A549 (cell line): ENCODE data around the gene GNAS. TPM values are rescaled to one million over a fixed set of nuclear protein-coding genes. Genes with fewer than 3 reads are reported as not detected.

Experiments
- ATAC-seq, 2 experiments: fragments of 200-7000 bp in 1 of 2; fragments of >200 bp in 1 of 2; cut with Nextera tagmentation in 1 of 2; cut with Tn5 transposase in 1 of 2; 3 replicates each; pipeline versions ENCODE4 v1.8.0 to v1.9.1; 2018 to 2020; ENCODE audit warnings: mild to moderate bottlenecking in 1 of 2, moderate library complexity in 1 of 2
- CTCF ChIA-PET: fragments of 300-600 bp; sonication (Branson Sonifier 250); formaldehyde crosslinking; extraction: SDS; loops from one replicate; lab custom pipeline; 2021; ENCODE audit warnings: antibody characterized with exemption, inconsistent platforms; lab: Yijun Ruan, JAX
- POLR2A ChIA-PET: fragments of 350-600 bp; formaldehyde crosslinking; extraction: SDS; loops from one replicate; lab custom pipeline; 2021; ENCODE audit warnings: antibody characterized with exemption, inconsistent platforms; lab: Yijun Ruan, JAX
- DNase-seq, 2 experiments: peaks; one replicate each; pipeline versions ENCODE4 v3.0.0 to v3.0.0-alpha.2; 2011 to 2016; ENCODE audit warnings: low read depth in 1 of 2, low spot score in 1 of 2
- FAIRE-seq: peaks from 2 replicates; lab custom pipeline; 2011; peaks lifted over from hg19 to GRCh38; lab: Jason Lieb, UNC
- H3K27ac ChIP-seq, 2 experiments: fragments of >200 bp; sonication (Bioruptor Twin); formaldehyde crosslinking; 3 replicates each; pipeline ENCODE4 v1.5.1; 2016 to 2017
- H3K4me1 ChIP-seq: fragments of >200 bp; sonication (Bioruptor Twin); formaldehyde crosslinking; 3 replicates; pipeline ENCODE4 v1.6.1; 2016
- H3K4me2 ChIP-seq: fragments of >200 bp; sonication (Bioruptor Twin); formaldehyde crosslinking; 3 replicates; pipeline ENCODE4 v1.6.1; 2016
- H3K4me3 ChIP-seq: fragments of >200 bp; sonication (Bioruptor Twin); formaldehyde crosslinking; 3 replicates; pipeline ENCODE4 v1.5.1; 2016
- H3K9me3 ChIP-seq: fragments of >200 bp; sonication (Bioruptor Twin); formaldehyde crosslinking; 3 replicates; pipeline ENCODE4 v1.6.1; 2016
- ATOH8 ChIP-seq: fragments of 250-450 bp; sonication (Bioruptor Pico); IDR thresholded peaks from 2 replicates; pipeline ENCODE4 v1.5.0; 2020; ENCODE audit warnings: low read depth, mild to moderate bottlenecking, moderate library complexity
- BCL3 ChIP-seq: fragments of >200 bp; sonication (Bioruptor Twin); formaldehyde crosslinking; IDR thresholded peaks from 3 replicates; pipeline ENCODE4 v1.6.1; 2016
- CBX8 ChIP-seq: fragments of 200-600 bp; sonication (generic); IDR thresholded peaks from 2 replicates; pipeline ENCODE4 v1.6.1; 2016
- CEBPB ChIP-seq, 2 experiments: fragments of >200 bp in 1 of 2; sonication (Bioruptor Twin) in 1 of 2; formaldehyde crosslinking in 1 of 2; IDR thresholded peaks; 2 replicates each; pipeline ENCODE4 v1.6.1; 2012 to 2016
- CHD2 ChIP-seq: fragments of 150-350 bp; IDR thresholded peaks from 2 replicates; pipeline ENCODE4 v1.6.1; 2014; ENCODE audit warnings: low read length; ENCODE audit not compliant: partially characterized antibody
- E2F6 ChIP-seq: IDR thresholded peaks from 2 replicates; pipeline ENCODE4 v1.6.1; 2012; ENCODE audit warnings: low read depth, borderline replicate concordance
- ESRRA ChIP-seq: fragments of 150-350 bp; IDR thresholded peaks from 2 replicates; pipeline ENCODE4 v1.6.1; 2014; ENCODE audit warnings: mild to moderate bottlenecking, low read length, borderline replicate concordance
- FOXS1 ChIP-seq: fragments of 250-450 bp; sonication (Bioruptor Pico); IDR thresholded peaks from 2 replicates; pipeline ENCODE4 v1.5.0; 2020; ENCODE audit warnings: mild to moderate bottlenecking, moderate library complexity
- GATA3 ChIP-seq: IDR thresholded peaks from 2 replicates; pipeline ENCODE4 v1.6.1; 2012; ENCODE audit warnings: borderline replicate concordance
- HDAC2 ChIP-seq: fragments of 200-600 bp; sonication (generic); IDR thresholded peaks from 2 replicates; pipeline ENCODE4 v1.6.1; 2016
- HEYL ChIP-seq: fragments of 250-450 bp; sonication (Bioruptor Pico); IDR thresholded peaks from 2 replicates; pipeline ENCODE4 v1.8.0; 2021; ENCODE audit warnings: mild to moderate bottlenecking, moderate library complexity
- HOXA7 ChIP-seq: fragments of 250-450 bp; sonication (Bioruptor Pico); IDR thresholded peaks from 2 replicates; pipeline ENCODE4 v1.5.0; 2020; ENCODE audit warnings: mild to moderate bottlenecking, moderate library complexity
- HOXB13 ChIP-seq: fragments of 250-450 bp; sonication (Bioruptor Pico); IDR thresholded peaks from 2 replicates; pipeline ENCODE4 v1.5.0; 2020; ENCODE audit warnings: low read depth, mild to moderate bottlenecking, moderate library complexity
- HOXB5 ChIP-seq: fragments of 250-450 bp; sonication (Bioruptor Pico); IDR thresholded peaks from 2 replicates; pipeline ENCODE4 v1.5.0; 2020; ENCODE audit warnings: mild to moderate bottlenecking, moderate library complexity
- JUNB ChIP-seq: fragments of >200 bp; sonication (Bioruptor Twin); formaldehyde crosslinking; IDR thresholded peaks from 2 replicates; pipeline ENCODE4 v1.6.1; 2016
- MAZ ChIP-seq: fragments of 150-350 bp; IDR thresholded peaks from 2 replicates; pipeline ENCODE4 v1.6.1; 2014; ENCODE audit warnings: antibody characterized with exemption, low read depth, low read length, borderline replicate concordance
- MYC ChIP-seq: IDR thresholded peaks from 2 replicates; pipeline ENCODE4 v1.6.1; 2012; ENCODE audit warnings: mild to moderate bottlenecking, inconsistent platforms, low read length, improper control_type of control experiment, borderline replicate concordance
- NPAS2 ChIP-seq: fragments of 250-450 bp; sonication (Bioruptor Pico); IDR thresholded peaks from 2 replicates; pipeline ENCODE4 v1.8.0; 2022; ENCODE audit warnings: mild to moderate bottlenecking, moderate library complexity, borderline replicate concordance
- PBX3 ChIP-seq: IDR thresholded peaks from 2 replicates; pipeline ENCODE4 v1.6.1; 2012
- REST ChIP-seq: fragments of 200-600 bp; sonication (generic); IDR thresholded peaks from 2 replicates; pipeline ENCODE4 v1.6.1; 2016; ENCODE audit warnings: antibody characterized with exemption, mild to moderate bottlenecking, moderate library complexity
- RNF2 ChIP-seq: fragments of 200-600 bp; sonication (generic); IDR thresholded peaks from 2 replicates; pipeline ENCODE4 v1.6.1; 2016; ENCODE audit warnings: low read depth, mild to moderate bottlenecking, antibody characterized with exemption, moderate library complexity, borderline replicate concordance
- SMC3 ChIP-seq: fragments of >200 bp; sonication (Bioruptor Twin); formaldehyde crosslinking; IDR thresholded peaks from 3 replicates; pipeline ENCODE4 v1.6.1; 2018; ENCODE audit warnings: inconsistent platforms
- ZC3H11A ChIP-seq: fragments of 450-650 bp; IDR thresholded peaks from 2 replicates; pipeline ENCODE4 v1.6.1; 2014; ENCODE audit warnings: antibody characterized with exemption, mild to moderate bottlenecking
- ZNF302 ChIP-seq: fragments of 250-450 bp; sonication (Bioruptor Pico); IDR thresholded peaks from 2 replicates; pipeline ENCODE4 v1.9.0; 2021; ENCODE audit warnings: inconsistent platforms, mild to moderate bottlenecking, moderate library complexity
- WGBS: methylation state at CpG from one replicate; pipeline ENCODE4 v1.1.6; 2017; ENCODE audit errors: missing lambda C conversion rate; 5-methylcytosine and 5-hydroxymethylcytosine counted together
- polyA plus RNA-seq, 4 experiments: library from polyadenylated mRNA; depleted of rRNA in 3 of 4; stranded (reverse); fragments of >200 nt; fragmentation: RNase III in 1 of 4; extraction: RNeasy Plus Mini Kit Qiagen cat#74134 plus additional on column Dnase treatment in 1 of 4; gene quantifications; 2 replicates in 3 of 4; 3 replicates in 1 of 4; pipeline ENCODE4 v1.2.3, GENCODE V29; 2011 to 2017

GNAS gene
- polyA plus RNA-seq, 2 of the 4 experiments (the other 2 are of a cell fraction), result 534 to 600 TPM

GRCh38 chr20:58883241-58883691 lies 30.8 kb downstream of the GNAS start:
- Histone ChIP-seq H3K27ac (no peak overlapping the region), H3K4me3 (no peak overlapping the region), H3K4me1 (no peaks in the 10 kb centered on the region), H3K4me2 (no peak overlapping the region), H3K9me3 (no peaks in the 10 kb centered on the region)
- WGBS, result 76% methylated on average over 9 of the region's 9 CpGs
- TF ChIP-seq NPAS2 (CRISPR knock-in tag), result no peak
- POLR2A ChIA-PET, result interaction anchor here (1.2 kb wide), 1 partner anchor 149 kb away, joined by 3 read pairs; the partner anchor contains the start of gene ATP5F1E
- no peak for DNase-seq
- no peak for FAIRE-seq
- CTCF ChIA-PET, result interaction anchor here (1.2 to 6.2 kb wide), 5 partner anchors 13 to 521 kb away, joined by 3 to 41 read pairs (median 6); no protein-coding TSS in a partner anchor
- no peak for ATAC-seq

- ChIA-PET CTCF (interaction anchor here (1.6 to 6.2 kb wide), 3 partner anchors 14 to 571 kb away, joined by 3 to 41 read pairs (median 7); no protein-coding TSS in a partner anchor), POLR2A (no interaction called here)
- no peak for TF ChIP-seq HOXA7 (CRISPR knock-in tag)
- no peak for TF ChIP-seq HOXB13 (CRISPR knock-in tag)
- no peak for TF ChIP-seq E2F6
- TF ChIP-seq MYC, result no peak
- TF ChIP-seq ESRRA, result no peak
- no peak for TF ChIP-seq ZC3H11A
- TF ChIP-seq CHD2, result no peak
- no peak for TF ChIP-seq NPAS2 (CRISPR knock-in tag)
- TF ChIP-seq FOXS1 (CRISPR knock-in tag), result no peak
- TF ChIP-seq BCL3, result no peak
- no peak for TF ChIP-seq MAZ
- TF ChIP-seq HEYL (CRISPR knock-in tag), result no peak
- TF ChIP-seq RNF2, result no peak
- no peak for TF ChIP-seq ZNF302 (CRISPR knock-in tag)
- TF ChIP-seq PBX3, result no peak
- Histone ChIP-seq H3K4me3 (no peak overlapping the region), H3K9me3 (no peaks in the 10 kb centered on the region), H3K4me1 (no peaks in the 10 kb centered on the region), H3K27ac (no peak overlapping the region), H3K4me2 (no peak overlapping the region)
- ATAC-seq, result no peak
- 24% methylated on average over 3 of the region's 3 CpGs for WGBS
- no peak for FAIRE-seq
- DNase-seq, result no peak
Measured at GRCh38 chr20:58884966-58885365, 32.5 kb downstream of the GNAS start.

- Histone ChIP-seq H3K4me3 (no peak overlapping the region), H3K27ac (no peak overlapping the region), H3K4me1 (no peaks in the 10 kb centered on the region), H3K4me2 (no peak overlapping the region), H3K9me3 (no peaks in the 10 kb centered on the region)
- ChIA-PET CTCF (interaction anchor here (0.9 to 1.5 kb wide), 3 partner anchors 15 to 517 kb away, joined by 3 to 4 read pairs (median 3); no protein-coding TSS in a partner anchor), POLR2A (interaction anchor here (1.5 kb wide), 1 partner anchor 146 kb away, joined by 3 read pairs; the partner anchor contains the start of gene ATP5F1E)
- ATAC-seq, result no peak
- FAIRE-seq, result no peak
- no peak for DNase-seq
- no peak for TF ChIP-seq SMC3
- TF ChIP-seq PBX3, result no peak
- no peak for TF ChIP-seq REST
- no peak for TF ChIP-seq CBX8
- TF ChIP-seq HDAC2, result no peak
- TF ChIP-seq HOXB5 (CRISPR knock-in tag), result no peak
- TF ChIP-seq HEYL (CRISPR knock-in tag), result no peak
- TF ChIP-seq GATA3, result no peak
- no peak for TF ChIP-seq ATOH8
- TF ChIP-seq CEBPB (IDR thresholded peaks at IDR 0.05), result no peak
- TF ChIP-seq ESRRA, result no peak
- no peak for TF ChIP-seq NPAS2 (CRISPR knock-in tag)
- TF ChIP-seq JUNB, result no peak
- TF ChIP-seq MAZ, result no peak
Measured at GRCh38 chr20:58886546-58886945, 34.0 kb downstream of the GNAS start.
